Activated T-cell treated with anti-CD3 and anti-CD28 coated beads for 4 hours (primary cell): ENCODE results near the gene NEMP1.
"Not testable (repeated sequence)": the region's sequence is repeated elsewhere in the genome, so short reads cannot be mapped to it uniquely, and the experiment has no call there.

Experiments
- DNase-seq: peaks from one replicate; pipeline ENCODE4 v3.0.0-alpha.2; 2020

The NEMP1 gene

DNA sequence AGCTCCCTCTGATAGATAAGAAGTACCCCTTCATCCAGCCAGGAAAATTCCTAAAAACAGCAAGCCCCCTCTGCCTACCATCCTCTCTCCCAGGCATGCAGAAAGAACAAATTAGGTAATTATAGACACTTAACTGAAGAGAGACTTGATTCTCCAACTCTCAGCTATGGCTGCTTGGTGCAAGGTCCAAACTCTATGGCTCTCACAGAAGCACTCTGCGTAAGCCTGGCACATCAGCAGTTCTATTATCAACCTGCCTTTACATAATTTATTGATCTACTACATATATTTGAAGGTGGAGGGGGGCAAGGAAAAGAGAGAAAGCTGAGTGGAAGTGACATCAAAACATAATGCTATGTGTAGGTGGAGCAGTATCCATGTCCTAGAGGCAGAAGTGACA is 27.6 kb downstream of the NEMP1 start:
- no peak for DNase-seq

DNA sequence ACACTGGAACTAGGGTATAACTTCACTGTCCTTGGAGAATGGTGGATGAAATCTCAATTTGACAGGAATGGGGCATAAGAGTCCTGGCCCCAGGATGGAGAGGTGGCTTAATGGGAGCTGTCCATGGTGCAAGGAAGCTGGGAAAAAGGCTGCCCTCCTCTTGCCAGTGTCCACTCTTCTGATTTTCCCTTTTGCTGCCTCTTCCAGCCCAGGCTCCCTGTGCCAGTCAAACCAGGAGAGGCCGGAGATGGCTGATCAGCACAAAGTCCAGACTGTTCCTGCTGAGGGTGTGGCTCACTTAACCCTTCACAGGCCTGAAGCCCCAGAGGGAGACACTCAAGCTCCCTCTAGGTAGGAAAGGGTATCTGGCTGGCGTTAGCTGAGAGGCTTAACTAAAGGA is 28.7 kb downstream of the NEMP1 start, which contains the start of gene MYO1A:
Gene MYO1A, minus strand, starts transcription at position 240 of the 400 bp plus-strand sequence. CDS start 1,806 bp downstream, outside the sequence.
- DNase-seq, result no peak

DNA sequence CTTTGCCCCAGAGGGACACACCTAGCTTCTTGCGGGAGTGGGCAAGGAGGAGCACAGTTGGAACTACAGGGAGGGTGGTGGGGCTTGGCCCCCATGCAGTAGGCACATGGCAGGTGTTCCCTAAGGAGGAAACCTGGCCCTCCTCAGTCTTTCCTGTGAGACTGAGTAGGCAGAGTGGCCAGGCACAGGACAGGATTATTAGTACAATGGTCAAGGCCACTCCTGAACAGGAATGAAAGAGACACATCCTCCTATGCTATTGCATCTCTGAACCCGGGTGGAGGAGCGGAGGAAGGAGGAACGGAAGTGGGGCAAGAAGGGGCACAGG is 29.5 kb downstream of the NEMP1 start:
- no peak for DNase-seq

DNA sequence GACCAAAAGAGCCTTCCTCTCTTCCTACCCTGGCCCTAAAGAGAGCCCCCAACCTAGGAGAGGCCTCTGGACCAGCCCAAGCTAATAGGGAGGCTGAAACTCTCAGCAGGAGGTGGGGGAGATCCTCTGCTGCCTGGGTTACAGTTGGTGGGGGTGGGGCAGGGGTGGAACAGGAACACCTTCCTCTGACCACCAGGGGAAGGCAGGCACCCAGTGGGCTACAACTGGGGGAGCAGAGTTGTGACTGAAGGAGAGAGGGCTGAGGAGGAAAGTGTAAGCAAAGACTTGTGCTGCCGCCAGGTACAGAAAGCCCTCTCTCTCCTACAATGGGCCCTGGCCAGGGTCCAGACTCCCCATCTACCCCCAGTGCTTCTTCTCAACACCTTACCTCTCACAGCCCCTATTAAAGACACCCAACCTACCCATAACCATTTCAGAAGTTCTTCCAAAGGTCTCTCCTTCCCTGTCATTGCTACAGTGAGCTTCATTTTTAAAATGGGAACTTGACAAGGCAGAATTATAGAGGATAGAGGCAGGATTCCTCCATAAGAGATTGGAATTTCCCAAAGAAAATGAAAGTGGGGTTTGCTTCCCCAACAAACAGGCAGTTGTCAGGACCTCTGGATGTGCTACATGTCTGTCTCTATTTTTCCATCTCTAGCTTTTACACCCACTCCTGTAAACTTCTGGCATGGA is 30.0 kb downstream of the NEMP1 start:
- DNase-seq, result no peak

DNA sequence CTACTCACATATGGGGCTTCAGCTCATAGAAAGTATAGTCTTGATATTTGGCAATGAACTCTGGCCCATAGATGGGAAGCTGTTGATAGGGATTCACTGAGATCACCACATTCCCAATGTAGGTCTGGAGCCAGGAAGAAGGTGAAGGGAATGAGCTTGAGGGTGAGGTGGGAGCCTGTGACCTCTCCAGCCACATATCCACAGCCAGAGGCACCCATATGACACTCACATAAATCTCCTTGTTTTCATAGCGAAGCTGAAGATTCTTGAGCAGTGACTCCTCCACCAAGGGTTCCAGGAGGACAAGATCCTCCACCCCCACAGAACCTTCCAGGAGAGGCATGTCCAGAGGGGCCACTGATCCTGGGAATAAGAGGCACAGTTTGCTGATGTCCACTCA is 30.6 kb downstream of the NEMP1 start:
- DNase-seq, result no peak

DNA sequence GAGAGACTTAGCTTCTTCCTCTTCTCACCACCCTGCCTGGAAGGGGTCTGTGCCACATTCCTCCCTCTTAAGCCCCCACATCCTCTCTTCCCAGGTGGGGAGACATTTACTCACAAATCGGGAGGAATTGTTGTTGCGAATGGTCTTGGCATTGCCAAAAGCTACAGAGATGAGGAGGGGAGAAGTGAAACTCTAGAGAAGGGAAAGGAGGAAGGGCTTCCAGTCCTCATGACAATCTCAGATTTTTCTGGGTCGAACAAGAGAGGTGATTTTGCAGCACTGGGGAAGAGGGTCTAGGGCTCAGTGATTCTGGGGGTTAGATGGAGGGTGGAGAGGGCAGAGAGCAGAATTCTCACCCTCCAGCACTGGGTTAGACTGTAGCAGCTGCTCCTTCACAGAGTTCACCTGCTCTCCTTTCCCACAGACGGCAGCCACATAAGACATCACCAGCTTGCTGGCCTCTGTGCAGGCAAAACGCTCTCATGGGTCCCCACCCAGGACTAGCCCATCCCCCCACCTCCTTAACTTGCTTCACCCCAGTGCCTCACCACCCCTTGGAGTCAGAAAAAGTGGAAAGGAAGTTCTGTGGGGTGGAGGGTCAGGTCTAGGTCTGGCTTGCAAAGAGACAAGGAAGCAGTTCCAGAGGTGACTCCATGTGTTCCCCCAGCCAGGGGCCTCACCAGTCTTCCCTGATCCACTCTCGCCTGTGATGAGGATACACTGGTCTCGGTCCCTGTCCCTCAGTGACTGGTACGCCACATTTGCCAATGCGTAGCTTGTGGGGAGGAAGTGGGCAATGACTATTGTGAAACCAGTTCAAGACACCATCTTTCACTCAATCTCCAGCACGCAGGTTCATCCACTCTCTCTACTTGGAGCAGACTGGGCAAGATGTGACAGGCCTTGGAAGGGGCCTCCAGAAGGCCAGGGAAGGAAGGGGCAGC is 31.4 kb downstream of the NEMP1 start:
- no peak for DNase-seq

DNA sequence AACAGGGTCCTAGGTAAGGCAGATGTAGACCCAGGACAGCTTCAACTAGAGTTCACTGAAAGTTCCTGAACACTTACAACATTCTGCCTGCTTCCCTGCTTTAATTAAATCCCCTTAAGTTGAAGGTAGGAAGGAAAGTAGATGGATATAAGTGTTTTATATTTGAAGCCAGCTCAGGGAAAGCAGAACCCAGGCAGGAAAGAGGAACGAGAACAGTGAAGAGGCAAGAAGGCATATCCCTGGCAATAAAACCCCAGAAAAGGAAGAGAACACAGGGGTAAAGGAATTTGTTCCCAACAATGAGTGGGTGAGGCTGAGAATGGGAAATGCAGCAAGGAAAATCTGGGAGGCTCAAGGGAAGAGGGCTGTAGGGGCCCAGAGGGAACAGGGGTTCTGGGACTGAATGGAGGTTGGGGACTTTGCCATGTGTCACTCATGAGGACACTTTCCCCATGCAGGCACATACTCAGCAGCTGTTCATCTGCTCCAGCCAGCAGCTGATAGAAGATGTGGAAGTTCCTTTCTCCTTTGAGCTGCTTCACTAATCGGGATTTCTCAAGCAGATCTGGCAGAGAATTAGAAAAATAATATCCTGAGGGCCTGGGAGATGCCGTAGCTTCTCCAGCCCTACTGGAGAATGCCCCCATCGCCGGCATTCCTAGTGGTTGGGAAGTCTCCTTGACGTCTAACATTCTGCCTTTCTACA is 32.4 kb downstream of the NEMP1 start:
- no peak for DNase-seq

DNA sequence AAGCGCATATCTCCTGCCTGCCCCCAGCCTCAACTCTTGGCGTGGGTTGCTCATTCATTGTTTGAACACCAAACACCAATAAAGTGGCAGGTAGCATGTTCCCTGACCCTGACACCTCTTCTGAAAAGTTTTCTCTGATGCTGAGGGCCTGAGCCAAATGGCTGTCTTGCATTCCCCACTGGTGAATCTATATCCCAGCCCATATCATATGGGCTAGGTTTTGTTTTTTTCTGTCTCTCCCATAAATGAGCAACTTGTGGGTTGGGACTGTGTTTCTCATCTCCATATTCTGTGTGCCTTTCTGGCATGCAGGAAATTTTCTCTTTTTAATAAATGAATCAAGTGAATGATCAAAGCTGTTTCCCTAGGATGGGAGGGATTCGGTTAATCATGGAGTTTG is 33.7 kb downstream of the NEMP1 start:
- DNase-seq, result no peak

DNA sequence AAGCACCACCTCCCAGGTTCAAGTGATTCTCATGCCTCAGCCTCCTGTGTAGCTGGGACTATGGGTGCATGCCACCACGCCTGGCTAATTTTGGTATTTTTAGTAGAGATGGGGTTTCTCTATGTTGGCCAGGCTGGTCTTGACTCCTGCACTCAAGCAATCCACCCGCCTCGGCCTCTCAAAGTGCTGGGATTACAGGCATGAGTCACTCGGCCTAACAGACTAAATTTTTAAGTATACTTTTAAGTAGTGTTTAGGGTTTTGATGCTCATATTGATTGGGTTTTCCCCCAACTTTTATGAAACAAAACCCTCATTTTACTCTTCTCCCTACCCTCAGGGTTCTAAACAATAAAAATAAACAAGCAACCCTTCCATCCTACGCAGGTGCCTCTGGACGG is 34.1 kb downstream of the NEMP1 start:
- DNase-seq, result no peak

DNA sequence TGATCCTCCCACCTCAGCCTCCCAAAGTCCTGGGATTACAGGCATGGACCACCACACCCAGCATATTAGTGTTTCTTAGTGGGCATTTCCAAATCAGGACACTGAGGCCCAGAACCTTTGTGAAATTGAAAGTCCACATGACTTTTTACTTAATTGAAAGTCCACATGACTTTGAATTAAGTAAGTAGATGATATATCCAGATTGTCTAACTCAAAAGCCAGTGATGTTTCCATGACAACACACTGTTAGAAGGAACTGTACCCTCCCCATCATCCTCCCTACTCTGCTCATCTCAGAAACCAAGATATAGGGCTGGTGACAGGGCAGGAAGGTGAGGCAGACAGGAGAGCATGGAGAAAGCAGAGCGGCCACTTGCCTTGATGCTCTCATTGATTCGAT is 35.9 kb downstream of the NEMP1 start:
- no peak for DNase-seq

DNA sequence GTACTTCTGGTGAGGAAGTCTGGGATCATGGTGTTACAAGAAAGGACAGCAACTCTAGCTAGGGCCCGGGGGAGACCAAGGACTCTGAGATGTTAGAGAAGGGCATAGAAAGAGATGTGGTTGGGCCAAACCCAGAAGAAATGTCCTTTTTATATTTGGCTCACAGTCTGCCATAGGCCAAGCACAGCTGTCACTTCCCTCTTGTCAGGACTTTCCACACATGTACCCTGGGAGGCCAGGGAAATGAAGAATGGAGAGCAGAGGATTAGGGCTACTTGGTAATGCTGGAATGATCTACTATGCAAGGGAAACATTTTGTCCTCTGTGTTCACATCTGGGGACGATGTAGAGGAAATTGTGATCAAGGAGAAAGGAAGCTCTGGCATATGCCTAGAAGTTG is 37.8 kb downstream of the NEMP1 start:
- DNase-seq, result no peak

DNA sequence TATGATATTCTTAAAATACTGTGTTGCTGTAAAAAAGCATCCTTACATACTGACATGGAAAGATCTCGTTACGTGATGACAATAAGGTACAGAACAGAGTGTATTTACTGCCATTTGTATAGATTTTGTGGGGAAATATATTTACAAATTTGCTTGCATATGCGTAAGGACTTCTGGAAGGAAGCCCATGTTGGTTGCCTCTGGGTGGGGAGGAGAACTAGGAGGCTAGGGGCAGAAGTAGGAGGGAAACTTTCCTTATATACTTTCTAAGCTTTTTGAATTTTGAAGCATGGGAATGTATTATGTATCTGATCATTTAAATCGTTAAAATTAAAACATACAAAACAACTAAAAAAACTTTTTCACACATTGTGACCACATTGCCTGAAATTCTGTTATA is 38.4 kb downstream of the NEMP1 start:
- no peak for DNase-seq

DNA sequence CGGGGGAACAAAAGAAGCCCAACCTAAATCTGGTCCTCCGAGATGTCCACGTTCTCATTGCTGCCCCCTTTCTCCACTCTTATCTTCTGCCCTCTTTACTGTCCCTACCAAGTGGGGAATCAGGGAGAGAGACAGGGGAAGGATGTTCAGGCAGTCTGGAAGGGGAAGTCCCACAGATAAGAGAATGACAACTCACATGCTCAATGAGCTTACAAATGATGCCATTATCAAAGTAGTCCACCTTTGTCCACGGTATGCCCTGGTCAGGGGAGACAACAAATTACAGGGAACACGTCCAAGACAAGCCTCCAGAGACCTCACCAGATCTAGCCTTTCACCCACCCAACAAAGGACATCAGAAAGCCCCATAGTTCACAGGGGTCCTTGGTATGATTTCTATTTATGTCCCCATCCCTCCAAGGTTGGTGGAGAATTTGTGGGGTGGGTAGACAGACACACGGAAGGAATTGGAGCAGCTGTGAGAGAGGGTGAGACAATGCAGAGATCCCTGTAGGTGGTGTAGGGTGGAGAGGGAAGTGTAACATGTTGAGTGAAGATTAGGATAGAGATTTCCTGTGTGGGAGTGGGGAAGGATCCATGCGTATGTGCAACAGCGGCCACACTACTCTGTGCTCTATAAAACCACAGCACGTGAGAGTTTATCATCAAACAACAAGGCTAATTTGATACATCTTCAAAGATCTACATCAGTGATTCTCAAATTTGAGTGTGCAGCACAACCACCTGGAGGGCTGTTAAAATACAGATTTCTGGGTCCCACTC is 39.4 kb downstream of the NEMP1 start:
- DNase-seq, result no peak

DNA sequence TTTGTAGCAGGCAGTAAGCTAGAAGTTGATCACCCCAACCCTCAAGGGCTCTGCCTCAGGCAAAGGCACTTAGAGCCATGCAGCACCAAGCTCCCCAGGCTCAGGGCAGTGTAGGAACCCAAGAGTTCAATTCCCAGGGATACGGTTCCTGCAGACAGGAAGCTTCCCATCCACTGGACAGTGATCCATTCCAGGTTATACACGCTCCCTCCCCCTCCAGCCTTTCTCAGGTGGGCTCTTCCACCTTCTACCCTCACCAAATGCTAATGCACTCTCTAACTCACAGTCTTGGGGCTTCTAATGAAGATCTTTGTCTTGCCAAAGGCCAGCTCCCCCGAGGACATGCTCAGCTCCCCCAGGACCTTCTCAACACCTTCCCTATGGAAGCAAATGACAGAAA is 41.3 kb downstream of the NEMP1 start:
- DNase-seq, result no peak

DNA sequence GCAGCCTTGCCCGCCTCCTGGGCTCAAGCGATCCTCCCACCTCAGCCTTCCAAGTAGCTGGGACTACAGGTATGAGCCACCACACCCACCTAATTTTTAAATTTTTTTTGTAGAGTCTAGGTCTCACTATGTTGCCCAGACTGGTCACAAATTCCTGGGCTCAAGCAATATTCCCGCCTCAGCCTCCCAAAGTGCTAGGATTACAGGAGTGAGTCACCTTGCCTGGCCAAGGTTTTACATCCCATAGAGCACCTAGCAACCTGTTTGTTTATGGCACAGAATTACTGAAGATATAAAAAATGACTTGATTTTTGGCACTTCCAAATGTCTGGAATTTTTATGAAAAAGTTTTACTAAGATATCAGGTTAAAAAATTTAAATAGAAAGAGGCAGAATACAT is 45.2 kb downstream of the NEMP1 start:
- no peak for DNase-seq

DNA sequence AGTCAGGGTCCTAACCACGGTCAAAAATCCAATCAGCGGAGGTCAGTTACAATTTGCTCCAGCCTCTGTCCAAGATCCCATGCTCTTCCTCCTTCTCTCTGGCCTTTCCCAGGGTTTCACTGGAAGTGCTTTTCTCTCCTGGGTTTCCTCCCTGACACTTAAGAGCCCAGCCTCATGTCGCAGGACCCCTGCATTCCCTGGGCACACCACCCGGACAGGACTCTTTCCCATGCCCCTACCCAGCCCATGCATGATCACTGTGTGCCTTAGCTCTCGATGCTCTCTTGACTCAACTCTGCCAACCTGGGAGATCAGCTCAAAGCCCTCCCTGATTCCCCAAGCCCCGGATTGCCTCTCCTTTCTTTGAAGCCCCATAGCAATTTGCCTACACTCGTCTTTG is 46.8 kb downstream of the NEMP1 start:
- DNase-seq, result no peak

DNA sequence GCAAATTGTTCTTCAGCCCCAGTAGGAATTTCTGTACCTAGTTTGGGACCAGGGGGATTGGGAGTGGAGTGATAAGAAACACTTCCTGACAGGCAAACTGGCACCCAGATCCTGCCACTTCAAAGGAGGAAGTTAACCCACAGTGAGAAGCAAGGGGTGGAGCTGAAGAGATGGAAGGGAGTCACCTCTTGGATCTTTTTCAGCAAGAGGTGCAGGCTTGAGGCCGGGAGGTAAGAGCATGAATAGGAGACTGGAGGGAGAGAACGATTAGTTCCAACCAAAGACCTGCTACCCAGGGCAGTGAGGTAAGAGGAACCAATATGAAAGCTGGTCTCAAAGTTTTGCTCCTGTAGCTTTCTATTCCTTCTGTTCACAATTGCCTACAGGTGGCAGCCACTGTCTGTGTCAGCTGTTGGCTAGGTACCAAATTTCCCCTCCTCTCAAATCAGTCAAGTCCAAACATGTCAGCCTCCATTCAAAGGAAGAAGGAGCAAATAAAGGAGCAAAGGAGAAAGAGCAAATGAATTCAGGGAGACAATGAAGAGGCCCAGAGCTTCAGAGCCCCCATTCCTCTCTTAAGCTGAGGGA is 47.4 kb downstream of the NEMP1 start:
- DNase-seq, result no peak

DNA sequence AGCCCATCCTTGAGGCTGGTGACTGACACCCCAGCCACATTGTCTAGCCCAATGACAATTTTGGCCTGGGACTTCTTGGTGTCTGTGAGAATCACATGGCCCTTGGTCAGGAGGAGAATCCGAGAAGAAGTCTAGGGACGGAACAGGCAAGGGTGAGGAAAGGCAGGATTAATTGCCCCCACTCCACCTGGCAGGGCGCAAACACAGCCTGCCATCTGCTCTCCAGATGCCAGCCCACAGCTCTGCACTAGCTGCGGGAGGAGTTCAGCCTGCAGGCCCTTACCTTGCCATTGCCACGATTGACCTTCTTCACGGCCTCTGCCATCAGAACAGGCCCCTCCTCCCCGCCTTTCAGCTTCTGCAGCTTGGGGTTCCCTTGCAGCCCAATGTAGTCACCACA is 49.1 kb downstream of the NEMP1 start:
- no peak for DNase-seq

DNA sequence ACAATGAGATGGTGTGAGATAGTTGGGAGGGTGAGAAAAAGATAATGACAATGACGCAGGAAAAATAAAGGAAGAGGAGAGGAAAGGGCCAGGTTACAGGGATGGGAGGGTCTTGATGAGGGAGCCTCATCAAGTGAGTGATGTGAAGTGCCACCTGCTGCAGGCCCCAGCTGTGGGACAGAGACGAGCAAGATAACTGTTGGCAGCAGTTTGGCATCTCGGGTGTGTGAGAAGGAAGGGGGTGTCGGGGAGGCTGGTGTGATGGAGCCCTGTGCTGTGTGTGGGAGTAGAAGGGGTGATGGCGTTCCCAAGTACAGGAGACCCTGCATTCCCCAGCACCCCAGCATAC is 50.8 kb downstream of the NEMP1 start:
- DNase-seq, result no peak

DNA sequence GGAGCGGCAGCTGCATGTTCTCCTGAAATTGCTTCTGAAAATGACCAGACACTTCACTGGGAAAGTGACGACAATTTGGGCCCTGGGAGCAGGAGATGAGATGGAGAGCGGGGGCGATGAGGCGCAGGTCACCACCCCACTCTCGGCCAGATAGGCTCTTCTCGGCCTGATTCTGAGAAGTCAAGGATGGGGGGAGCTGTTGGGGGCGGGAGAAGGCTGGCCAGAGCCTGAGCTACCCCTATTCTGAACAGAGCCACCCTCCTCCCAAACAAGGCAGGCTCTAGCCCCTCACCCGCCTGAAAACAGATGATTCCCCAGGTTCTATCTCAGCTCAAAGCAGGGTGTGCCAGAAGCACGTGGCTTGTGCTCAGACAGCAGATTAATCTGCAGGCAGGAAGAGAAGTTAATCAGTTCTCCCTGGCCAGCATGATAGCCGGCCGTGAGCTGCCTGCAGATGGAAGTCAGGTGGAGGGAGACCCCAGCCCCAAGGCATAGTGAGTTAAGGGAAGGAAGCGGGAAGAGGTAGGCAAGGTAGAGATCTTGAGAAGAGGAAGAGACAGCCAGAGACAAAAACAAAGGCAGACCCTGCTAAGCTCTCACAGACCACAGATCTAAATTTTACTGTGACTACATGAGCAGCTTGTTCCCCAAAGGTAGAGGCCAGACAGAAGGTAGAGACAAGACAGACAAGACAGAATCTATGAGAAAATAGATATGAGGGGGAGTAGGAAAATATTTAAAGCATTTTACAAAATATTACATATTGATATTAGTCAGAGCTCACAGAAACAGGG is 51.4 kb downstream of the NEMP1 start:
- no peak for DNase-seq

DNA sequence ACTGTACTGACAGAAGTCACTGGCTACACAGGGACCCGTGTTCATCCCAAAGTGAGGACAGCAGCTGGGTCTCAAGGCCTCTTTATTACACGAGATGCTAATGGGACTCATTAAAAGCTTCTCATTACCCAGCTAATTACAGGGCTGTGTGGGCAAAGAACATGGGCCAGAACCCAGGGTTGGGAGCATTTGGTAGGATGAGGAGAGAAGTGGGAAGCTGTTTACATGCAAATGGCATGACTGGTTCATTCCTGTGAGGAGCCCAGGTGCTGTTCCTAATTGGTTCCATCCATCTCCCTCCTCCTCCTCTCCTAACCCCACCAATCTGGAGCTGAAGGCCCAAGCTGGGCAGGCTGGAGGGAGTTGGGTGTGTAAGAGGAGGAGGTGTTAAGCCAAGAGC is 53.4 kb downstream of the NEMP1 start:
- DNase-seq, result no peak

DNA sequence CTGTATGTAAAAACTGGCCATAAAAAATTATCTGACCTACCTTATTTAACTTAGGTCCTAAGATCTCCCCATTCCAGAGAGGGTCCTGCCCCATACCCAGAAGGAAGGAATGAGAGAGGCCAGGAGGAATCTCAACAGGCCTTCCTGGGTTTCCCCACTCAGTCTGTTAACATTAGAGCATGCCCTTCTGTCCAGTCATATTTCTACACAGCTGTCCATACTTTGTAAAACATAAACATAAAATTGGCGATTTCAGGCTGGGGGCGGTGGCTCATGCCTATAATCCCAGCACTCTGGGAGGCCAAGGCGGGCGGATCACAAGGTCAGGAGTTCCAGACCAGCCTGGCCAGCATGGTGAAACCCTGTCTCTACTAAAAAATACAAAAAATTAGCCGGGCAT is 56.3 kb downstream of the NEMP1 start:
- DNase-seq, result not testable (repeated sequence)
